HL-60 (cell line): ENCODE measurements around the gene PARD6B.

ENCODE experiments used
- DNase-seq, 2 experiments: peaks; one replicate each; pipeline ENCODE4 v3.0.0-alpha.2; 2010 to 2020; ENCODE audit warnings: low read depth in 1 of 2, low spot score in 1 of 2
- H3K27ac ChIP-seq: fragments of 250-450 bp; sonication (Bioruptor Pico); replicated peaks from 2 replicates; pipeline ENCODE4 v1.5.1; 2020; ENCODE audit warnings: mild to moderate bottlenecking, moderate library complexity
- H3K27me3 ChIP-seq: fragments of 250-450 bp; sonication (Bioruptor Pico); 2 replicates; pipeline ENCODE4 v1.5.1; 2021; ENCODE audit warnings: mild to moderate bottlenecking, moderate library complexity; ENCODE audit not compliant: insufficient read depth, poor library complexity, severe bottlenecking
- H3K4me3 ChIP-seq: replicated peaks from 2 replicates; pipeline ENCODE4 v1.5.1; 2011; ENCODE audit warnings: mild to moderate bottlenecking, control low read depth, low read length; ENCODE audit not compliant: insufficient read depth
- GABPA ChIP-seq: IDR thresholded peaks from 2 replicates; pipeline ENCODE4 v1.6.1; 2012; ENCODE audit warnings: low read depth
- POLR2AphosphoS5 ChIP-seq: IDR thresholded peaks from 2 replicates; pipeline ENCODE4 v1.6.1; 2012; ENCODE audit warnings: low read depth
- REST ChIP-seq: IDR thresholded peaks from 2 replicates; pipeline ENCODE4 v1.6.1; 2012; ENCODE audit warnings: low read depth; ENCODE audit not compliant: insufficient replicate concordance
- SPI1 ChIP-seq: IDR thresholded peaks from 2 replicates; pipeline ENCODE4 v1.6.1; 2012; ENCODE audit warnings: low read depth, mild to moderate bottlenecking, borderline replicate concordance
- TF ChIP-seq, protein P1 (sequence below): IDR thresholded peaks from one replicate; pipeline ENCODE4 v1.5.1; 2011; ENCODE audit warnings: low read length, control low read depth, inconsistent platforms; ENCODE audit not compliant: insufficient read depth

Gene PARD6B

DNA sequence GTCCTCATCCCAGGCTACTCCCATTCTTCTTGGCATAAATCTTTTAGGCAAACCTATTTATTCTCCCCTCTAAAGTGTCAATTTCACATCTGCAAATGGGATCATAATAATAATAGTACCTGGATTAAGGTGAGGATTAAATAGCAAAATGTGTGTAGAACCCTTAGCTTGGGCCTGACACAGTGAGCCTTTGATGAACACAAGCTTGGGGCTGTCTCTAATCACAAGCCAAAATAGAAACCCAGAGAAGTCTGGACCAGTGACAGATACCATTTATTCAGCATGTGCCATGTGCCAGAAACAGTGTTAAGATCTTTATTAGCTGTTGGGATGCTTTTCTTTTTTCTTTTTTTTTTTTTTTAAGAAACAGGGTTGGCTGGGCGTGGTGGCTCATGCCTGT is 14.9 kb upstream of the PARD6B start:
- DNase-seq, result no peak
- Histone ChIP-seq H3K4me3 (no peak overlapping the region), H3K27me3 (no peaks in the 10 kb centered on the region), H3K27ac (no peak overlapping the region)
- TF ChIP-seq GABPA, result no peak
- TF ChIP-seq, protein P1, sequence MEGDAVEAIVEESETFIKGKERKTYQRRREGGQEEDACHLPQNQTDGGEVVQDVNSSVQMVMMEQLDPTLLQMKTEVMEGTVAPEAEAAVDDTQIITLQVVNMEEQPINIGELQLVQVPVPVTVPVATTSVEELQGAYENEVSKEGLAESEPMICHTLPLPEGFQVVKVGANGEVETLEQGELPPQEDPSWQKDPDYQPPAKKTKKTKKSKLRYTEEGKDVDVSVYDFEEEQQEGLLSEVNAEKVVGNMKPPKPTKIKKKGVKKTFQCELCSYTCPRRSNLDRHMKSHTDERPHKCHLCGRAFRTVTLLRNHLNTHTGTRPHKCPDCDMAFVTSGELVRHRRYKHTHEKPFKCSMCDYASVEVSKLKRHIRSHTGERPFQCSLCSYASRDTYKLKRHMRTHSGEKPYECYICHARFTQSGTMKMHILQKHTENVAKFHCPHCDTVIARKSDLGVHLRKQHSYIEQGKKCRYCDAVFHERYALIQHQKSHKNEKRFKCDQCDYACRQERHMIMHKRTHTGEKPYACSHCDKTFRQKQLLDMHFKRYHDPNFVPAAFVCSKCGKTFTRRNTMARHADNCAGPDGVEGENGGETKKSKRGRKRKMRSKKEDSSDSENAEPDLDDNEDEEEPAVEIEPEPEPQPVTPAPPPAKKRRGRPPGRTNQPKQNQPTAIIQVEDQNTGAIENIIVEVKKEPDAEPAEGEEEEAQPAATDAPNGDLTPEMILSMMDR, result no peak

GRCh38 chr20:50717312-50717711 is 14.1 kb upstream of the PARD6B start:
- no peak overlapping the region for H3K4me3 ChIP-seq
- no peaks in the 10 kb centered on the region for H3K27me3 ChIP-seq
- H3K27ac ChIP-seq, result no peak overlapping the region
- TF ChIP-seq REST (no peak), GABPA (no peak), POLR2AphosphoS5 (no peak), SPI1 (no peak)
- TF ChIP-seq, protein P1, result no peak
- no peak for DNase-seq

- no peaks in the 10 kb centered on the region for H3K27me3 ChIP-seq
- H3K27ac ChIP-seq, result no peak overlapping the region
- TF ChIP-seq GABPA (no peak), REST (no peak), SPI1 (no peak), POLR2AphosphoS5 (no peak)
- TF ChIP-seq, protein P1, result no peak
- DNase-seq, result no peak
- H3K4me3 ChIP-seq, result no peak overlapping the region
Observed at GRCh38 chr20:50717974-50718761, 13.2 kb upstream of the PARD6B start.

GRCh38 chr20:50719328-50719727 is 12.1 kb upstream of the PARD6B start:
- TF ChIP-seq SPI1, result no peak
- TF ChIP-seq, protein P1, result no peak
- no peak for TF ChIP-seq POLR2AphosphoS5
- no peak for TF ChIP-seq REST
- TF ChIP-seq GABPA, result no peak

More at GRCh38 chr20:50719328-50719727, 12.1 kb upstream of the PARD6B start:
- Histone ChIP-seq H3K4me3 (no peak overlapping the region), H3K27me3 (no peaks in the 10 kb centered on the region), H3K27ac (no peak overlapping the region)
- no peak for DNase-seq
